ENCODE measurements around the gene RPL37. TPM values are rescaled to one million over a fixed set of nuclear protein-coding genes. Genes with fewer than 3 reads are reported as not detected.
A peak's percentile ranks its signal among the peaks of the same experiment; 100 is the strongest.

RPL37 gene
- total RNA-seq, 3 donors from 2014 or later (not counting 1 experiment from before 2014, with no cell fraction given), result 961 to 1,288 (median 1,179) TPM

GRCh38 chr5:40784916-40785315, 50.1 kb downstream of the RPL37 start:
- DNase-seq (no peak), ATAC-seq (no peak)
- Mint-ChIP-seq H3K4me3 (no peak overlapping the region), H3K9me3 (peaks cover 0 to 2% of the 10 kb centered on the region in 2 donors), H3K27ac (peak overlapping the region in 1 of 2 donors; percentile 57), H3K4me1 (peaks cover 78 to 80% of the 10 kb centered on the region in 2 donors), H3K36me3 (no peaks in the 10 kb centered on the region), H3K27me3 (ENCODE audit: low read depth in 2 of 2) (no peaks in the 10 kb centered on the region)
- intact Hi-C loops (cut with micrococcal nuclease), result no loop called here
- peaks cover 5% of the 10 kb centered on the region for H3K36me3 ChIP-seq (ENCODE audit: control insufficient read depth, insufficient read depth, low read length)
- no peak for TF ChIP-seq CTCF (IDR thresholded peaks at IDR 0.05)
- H3K27me3 ChIP-seq (ENCODE audit: control insufficient read depth, insufficient read depth, low read length), result no peaks in the 10 kb centered on the region
- H3K4me3 ChIP-seq (ENCODE audit: low read length), result no peak overlapping the region
- no peaks in the 10 kb centered on the region for H3K4me1 ChIP-seq (ENCODE audit: control insufficient read depth, insufficient read depth, low read length)
- H3K9me3 ChIP-seq (ENCODE audit: control insufficient read depth, insufficient read depth, low read length), result no peaks in the 10 kb centered on the region
- H3K27ac ChIP-seq (ENCODE audit: low read length), result no peak overlapping the region
- WGBS (ENCODE audit: insufficient coverage), result no CpG with 5 or more reads among the region's 1 CpG

- TF ChIP-seq CTCF (IDR thresholded peaks at IDR 0.05), result no peak
- H3K9me3 ChIP-seq (ENCODE audit: control insufficient read depth, insufficient read depth, low read length), result no peaks in the 10 kb centered on the region
- peak overlapping the region; percentile 9 for H3K4me3 Mint-ChIP-seq
- no peak for ATAC-seq
- no peak for DNase-seq
- H3K4me1 ChIP-seq (ENCODE audit: control insufficient read depth, insufficient read depth, low read length), result no peaks in the 10 kb centered on the region
- intact Hi-C loops (cut with micrococcal nuclease), result no loop called here
- peaks cover 0 to 2% of the 10 kb centered on the region in 2 donors for H3K9me3 Mint-ChIP-seq
- no peak overlapping the region for H3K27ac ChIP-seq (ENCODE audit: low read length)
- peak overlapping the region; percentile 47 to 57 for H3K27ac Mint-ChIP-seq
- peaks cover 5% of the 10 kb centered on the region for H3K36me3 ChIP-seq (ENCODE audit: control insufficient read depth, insufficient read depth, low read length)
- 91% methylated on average over 1 of the region's 1 CpG for WGBS (ENCODE audit: insufficient coverage)
- H3K4me3 ChIP-seq (ENCODE audit: low read length), result no peak overlapping the region
- H3K27me3 Mint-ChIP-seq (ENCODE audit: low read depth in 2 of 2), result no peaks in the 10 kb centered on the region
- H3K4me1 Mint-ChIP-seq, result peaks cover 78 to 82% of the 10 kb centered on the region in 2 donors
- no peaks in the 10 kb centered on the region for H3K27me3 ChIP-seq (ENCODE audit: control insufficient read depth, insufficient read depth, low read length)
- H3K36me3 Mint-ChIP-seq, result no peaks in the 10 kb centered on the region
These were observed 50.9 kb downstream of the RPL37 start for GRCh38 chr5:40784027-40784653.

- Mint-ChIP-seq H3K9me3 (no peaks in the 10 kb centered on the region), H3K4me1 (peaks cover 64 to 66% of the 10 kb centered on the region in 2 donors), H3K4me3 (no peak overlapping the region), H3K27me3 (ENCODE audit: low read depth in 2 of 2) (no peaks in the 10 kb centered on the region), H3K27ac (peak overlapping the region; percentile 27 to 52), H3K36me3 (no peaks in the 10 kb centered on the region)
- H3K36me3 ChIP-seq (ENCODE audit: control insufficient read depth, insufficient read depth, low read length), result no peaks in the 10 kb centered on the region
- ATAC-seq (no peak), DNase-seq (no peak)
- H3K4me3 ChIP-seq (ENCODE audit: low read length), result no peak overlapping the region
- no peak overlapping the region for H3K27ac ChIP-seq (ENCODE audit: low read length)
- H3K9me3 ChIP-seq (ENCODE audit: control insufficient read depth, insufficient read depth, low read length), result no peaks in the 10 kb centered on the region
- TF ChIP-seq CTCF (IDR thresholded peaks at IDR 0.05), result no peak
- no peaks in the 10 kb centered on the region for H3K4me1 ChIP-seq (ENCODE audit: control insufficient read depth, insufficient read depth, low read length)
- intact Hi-C loops (cut with micrococcal nuclease), result no loop called here
- no peaks in the 10 kb centered on the region for H3K27me3 ChIP-seq (ENCODE audit: control insufficient read depth, insufficient read depth, low read length)
These were observed 53.1 kb downstream of the RPL37 start for GRCh38 chr5:40781843-40782409.

GRCh38 chr5:40780858-40781257, 54.2 kb downstream of the RPL37 start:
- 94% methylated on average over 3 of the region's 3 CpGs for WGBS (ENCODE audit: insufficient coverage)
- Mint-ChIP-seq H3K27me3 (ENCODE audit: low read depth in 2 of 2) (no peaks in the 10 kb centered on the region), H3K9me3 (no peaks in the 10 kb centered on the region), H3K36me3 (peaks cover 8% of the 10 kb centered on the region), H3K27ac (peak overlapping the region; percentile 27 to 52), H3K4me3 (no peak overlapping the region), H3K4me1 (peaks cover 64 to 67% of the 10 kb centered on the region in 2 donors)
- no peak for ATAC-seq
- Histone ChIP-seq H3K27me3 (ENCODE audit: control insufficient read depth, insufficient read depth, low read length) (no peaks in the 10 kb centered on the region), H3K9me3 (ENCODE audit: control insufficient read depth, insufficient read depth, low read length) (no peaks in the 10 kb centered on the region), H3K4me1 (ENCODE audit: control insufficient read depth, insufficient read depth, low read length) (no peaks in the 10 kb centered on the region), H3K36me3 (ENCODE audit: control insufficient read depth, insufficient read depth, low read length) (peaks cover 10% of the 10 kb centered on the region), H3K27ac (ENCODE audit: low read length) (no peak overlapping the region), H3K4me3 (ENCODE audit: low read length) (no peak overlapping the region)
- intact Hi-C loops (cut with micrococcal nuclease), result no loop called here
- no peak for TF ChIP-seq CTCF (IDR thresholded peaks at IDR 0.05)
- no peak for DNase-seq
